Umbilical cord (tissue), 2 donors: ENCODE data around the gene NIPA2. TPM values are rescaled to one million over a fixed set of nuclear protein-coding genes. Genes with fewer than 3 reads are reported as not detected.

Experiments
- DNase-seq: peaks from one replicate; pipeline ENCODE4 v3.0.0-alpha.2; 2015; ENCODE audit warnings: low spot score
- total RNA-seq: library from RNA; depleted of rRNA; stranded (reverse); fragments of >200 nt; gene quantifications from one replicate; pipeline ENCODE4 v1.2.3, GENCODE V29; 2014; ENCODE audit warnings: low replicate concordance; ENCODE audit not compliant: insufficient read depth

The NIPA2 gene
- total RNA-seq, 1 donor from 2014 or later: 45.7 TPM

- DNase-seq: no peak
Measured at GRCh38 chr15:22902578-22902977, 64.1 kb downstream of the NIPA2 start.

- DNase-seq: no peak
Measured at GRCh38 chr15:22902981-22903380, 64.5 kb downstream of the NIPA2 start.

GRCh38 chr15:22903427-22903826 lies 65.0 kb downstream of the NIPA2 start:
- no peak for DNase-seq

DNA sequence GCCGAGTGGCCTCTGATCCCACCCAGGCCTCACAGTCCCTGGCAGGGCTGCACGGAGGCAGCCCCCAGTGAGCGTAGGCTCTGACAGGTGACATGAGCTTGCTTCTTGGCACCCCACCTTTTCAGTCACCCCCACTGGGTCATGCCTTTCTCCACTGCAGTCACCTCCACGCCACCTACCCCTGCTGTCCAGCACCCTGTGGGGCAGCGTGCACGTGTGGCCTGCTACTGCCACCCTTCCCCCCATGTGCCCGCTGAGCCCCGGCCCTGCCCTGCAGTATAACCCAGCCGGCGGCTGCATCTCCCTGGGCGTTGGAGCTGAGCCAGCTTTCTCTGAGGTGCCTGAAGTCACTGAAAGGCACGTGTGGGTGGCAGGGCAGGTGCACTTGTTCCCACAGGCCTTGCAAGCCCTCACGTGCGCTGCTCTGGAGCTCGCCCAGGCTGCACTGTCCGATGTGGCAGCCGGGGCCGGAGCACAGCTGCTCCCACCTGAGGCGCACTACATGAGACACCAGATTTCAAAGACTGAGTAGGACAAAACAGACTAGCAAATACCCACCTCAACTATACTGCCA lies 65.6 kb downstream of the NIPA2 start:
- DNase-seq: no peak

- no peak for DNase-seq
Measured at GRCh38 chr15:22904736-22905135, 66.3 kb downstream of the NIPA2 start.

DNA sequence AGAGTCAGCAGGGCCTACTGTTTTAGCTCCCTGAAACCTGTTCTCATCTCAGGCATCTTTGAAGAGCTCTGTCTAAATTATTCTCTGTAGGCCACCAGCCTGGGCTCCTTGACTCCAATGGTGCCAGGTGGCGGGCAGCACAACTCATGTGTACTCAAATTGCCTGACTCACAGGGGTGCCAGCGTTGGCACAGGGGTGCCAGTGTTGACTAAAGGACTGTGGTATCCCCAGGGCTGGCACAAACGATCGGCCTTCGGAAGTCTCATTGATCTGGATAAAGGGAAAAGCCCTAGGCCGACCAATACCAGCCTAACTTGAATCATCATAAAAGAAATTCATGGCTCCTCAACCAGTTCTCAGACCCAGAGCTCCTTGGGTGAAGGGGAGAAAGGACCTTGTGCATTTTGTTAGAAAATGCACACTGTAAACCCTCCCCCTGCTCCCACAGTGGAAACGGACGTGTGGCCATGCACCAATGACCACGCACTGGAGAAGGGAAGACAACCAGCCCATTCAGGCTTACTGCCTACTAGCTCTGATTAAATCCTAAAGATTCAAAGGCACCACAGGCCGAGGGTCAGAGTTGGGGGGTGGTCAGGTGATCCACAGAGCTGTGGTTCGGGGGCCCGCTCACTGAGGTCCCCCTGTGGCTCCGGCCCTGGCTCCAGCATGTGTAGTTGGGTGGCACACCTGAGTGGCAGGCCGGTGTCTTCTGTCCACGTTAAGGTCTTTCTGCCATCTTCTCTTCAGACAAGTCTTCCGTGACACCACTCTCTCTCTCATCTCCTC lies 68.9 kb downstream of the NIPA2 start:
- DNase-seq: no peak

GRCh38 chr15:22908830-22909229 lies 70.4 kb downstream of the NIPA2 start:
- DNase-seq: no peak

DNA sequence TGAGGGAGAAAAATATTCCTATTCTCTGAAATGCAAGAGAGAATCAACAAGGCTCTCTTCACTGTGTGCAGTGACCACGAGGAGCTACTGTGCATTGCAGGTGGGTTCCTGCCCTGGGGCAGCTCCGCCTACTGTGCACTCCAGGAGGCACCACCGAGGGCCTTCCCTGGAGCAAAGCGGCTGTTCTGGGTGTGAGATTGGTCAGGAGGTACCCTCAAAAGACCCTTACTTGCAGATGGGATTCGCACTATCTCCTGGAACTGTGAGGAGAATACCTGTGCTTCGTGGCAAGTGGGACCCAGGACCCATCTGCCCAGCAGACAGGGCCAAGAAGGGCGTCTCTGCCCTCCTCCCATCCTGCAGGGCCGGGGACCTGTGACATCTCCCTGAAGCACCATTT lies 72.8 kb downstream of the NIPA2 start:
- no peak for DNase-seq

DNA sequence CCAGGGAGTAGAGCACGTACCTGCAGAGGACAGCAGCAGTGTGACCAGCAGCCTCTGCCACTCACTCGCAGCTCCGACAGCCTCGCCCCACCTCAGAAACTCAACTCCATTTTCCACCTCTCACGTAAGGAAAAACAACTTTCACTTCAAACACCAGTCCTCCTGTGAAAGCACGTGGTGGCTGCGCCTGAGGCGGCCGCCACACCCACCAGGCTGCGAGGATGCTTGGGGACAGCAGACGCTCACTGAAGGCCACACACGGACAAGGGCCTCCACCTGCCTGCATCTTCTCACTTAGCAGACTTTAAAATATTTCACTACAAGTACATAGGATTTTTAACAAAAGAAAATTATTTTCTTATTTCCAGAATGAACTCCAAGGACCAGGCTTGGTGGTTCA lies 73.8 kb downstream of the NIPA2 start:
- DNase-seq: no peak

DNA sequence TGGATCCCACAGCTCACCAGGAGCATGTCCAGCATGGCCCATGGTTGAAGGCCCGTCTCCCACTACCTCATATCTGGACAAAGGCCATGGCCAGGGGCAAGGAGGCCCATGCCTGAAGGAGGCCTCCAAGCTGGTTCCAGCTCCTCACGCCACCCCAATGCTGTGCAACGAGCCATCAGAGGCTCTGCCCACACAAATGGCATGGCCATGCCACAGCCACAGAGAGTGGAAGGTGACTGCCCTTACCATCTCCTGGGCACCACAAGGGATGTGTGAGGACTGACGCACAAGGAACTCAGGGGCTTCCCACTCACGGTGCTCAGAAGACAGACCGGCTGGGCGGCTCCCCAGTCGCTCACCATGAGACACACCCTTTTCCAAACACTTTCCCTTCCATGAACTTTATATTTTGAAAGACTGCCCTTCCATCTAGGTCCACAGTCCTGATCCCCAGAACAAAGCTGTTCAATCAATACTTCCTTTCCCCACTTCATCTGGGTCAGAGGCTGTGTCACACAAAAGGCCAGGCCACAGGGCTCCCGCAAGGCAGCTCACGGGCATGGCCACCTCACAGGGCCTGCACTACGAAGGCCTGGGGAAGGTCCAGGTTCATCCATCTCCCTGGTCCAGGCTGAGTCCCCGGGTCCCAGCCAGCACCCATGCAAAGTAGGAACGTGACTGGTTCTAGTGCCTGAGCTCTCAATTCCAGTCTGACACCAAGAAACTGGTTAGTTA lies 75.3 kb downstream of the NIPA2 start:
- DNase-seq: no peak

- DNase-seq: no peak
Measured at GRCh38 chr15:22915866-22916515, 77.5 kb downstream of the NIPA2 start.

GRCh38 chr15:22916606-22917350 lies 78.3 kb downstream of the NIPA2 start:
- DNase-seq: no peak

- DNase-seq: no peak
Measured at GRCh38 chr15:22917556-22917955, 79.1 kb downstream of the NIPA2 start.

Other genes starting within 250 kb of the NIPA2 start
- gene NIPA1, start 52.0 kb upstream of the NIPA2 start, total RNA-seq: 6.0 TPM
- gene CYFIP1, start 141.7 kb downstream of the NIPA2 start, total RNA-seq: 134 TPM
- gene TUBGCP5, start 200.9 kb downstream of the NIPA2 start, total RNA-seq: 22.4 TPM